GM12875 (cell line): Measurements from ENCODE around the gene JPT2.

ENCODE experiments used
- H3K4me3 ChIP-seq: one replicate; pipeline ENCODE4 v1.5.1; 2011; ENCODE audit warnings: low read depth, low read length, control low read depth
- TF ChIP-seq, protein P1 (sequence below): IDR thresholded peaks from 2 replicates; pipeline ENCODE4 v1.5.1; 2011; ENCODE audit warnings: low read depth, mild to moderate bottlenecking, control low read depth, inconsistent platforms, low read length, moderate library complexity, borderline replicate concordance; ENCODE audit not compliant: insufficient read depth

JPT2 gene

DNA sequence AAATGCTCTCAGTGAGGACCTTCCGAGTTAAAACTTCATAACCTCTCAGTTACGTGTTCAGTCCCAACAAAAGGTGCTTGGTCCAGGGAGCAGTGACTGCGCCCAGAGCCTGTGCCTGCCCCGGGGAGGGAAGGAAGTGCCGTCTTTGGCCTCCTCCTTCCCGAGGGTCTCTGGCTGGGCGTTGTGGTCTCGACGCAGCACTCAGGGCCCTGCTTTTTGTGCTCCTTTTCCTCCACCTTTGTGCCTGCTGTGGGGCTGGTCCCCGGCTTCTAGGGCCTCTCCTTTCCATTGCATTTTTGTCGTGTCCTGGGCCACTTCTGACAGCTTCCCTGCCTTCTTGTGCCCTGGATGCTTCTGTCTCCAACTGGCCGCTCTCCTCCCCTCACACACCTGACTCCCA is 36.8 kb upstream of the JPT2 start:
- H3K4me3 ChIP-seq = no peak overlapping the region
- TF ChIP-seq, protein P1, sequence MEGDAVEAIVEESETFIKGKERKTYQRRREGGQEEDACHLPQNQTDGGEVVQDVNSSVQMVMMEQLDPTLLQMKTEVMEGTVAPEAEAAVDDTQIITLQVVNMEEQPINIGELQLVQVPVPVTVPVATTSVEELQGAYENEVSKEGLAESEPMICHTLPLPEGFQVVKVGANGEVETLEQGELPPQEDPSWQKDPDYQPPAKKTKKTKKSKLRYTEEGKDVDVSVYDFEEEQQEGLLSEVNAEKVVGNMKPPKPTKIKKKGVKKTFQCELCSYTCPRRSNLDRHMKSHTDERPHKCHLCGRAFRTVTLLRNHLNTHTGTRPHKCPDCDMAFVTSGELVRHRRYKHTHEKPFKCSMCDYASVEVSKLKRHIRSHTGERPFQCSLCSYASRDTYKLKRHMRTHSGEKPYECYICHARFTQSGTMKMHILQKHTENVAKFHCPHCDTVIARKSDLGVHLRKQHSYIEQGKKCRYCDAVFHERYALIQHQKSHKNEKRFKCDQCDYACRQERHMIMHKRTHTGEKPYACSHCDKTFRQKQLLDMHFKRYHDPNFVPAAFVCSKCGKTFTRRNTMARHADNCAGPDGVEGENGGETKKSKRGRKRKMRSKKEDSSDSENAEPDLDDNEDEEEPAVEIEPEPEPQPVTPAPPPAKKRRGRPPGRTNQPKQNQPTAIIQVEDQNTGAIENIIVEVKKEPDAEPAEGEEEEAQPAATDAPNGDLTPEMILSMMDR = no peak

- TF ChIP-seq, protein P1 = no peak
Observed at GRCh38 chr16:1642148-1642547, 35.9 kb upstream of the JPT2 start.

GRCh38 chr16:1642753-1643152 is 35.3 kb upstream of the JPT2 start:
- TF ChIP-seq, protein P1 = no peak
- no peak overlapping the region for H3K4me3 ChIP-seq

More at GRCh38 chr16:1642148-1642547, 35.9 kb upstream of the JPT2 start:
- H3K4me3 ChIP-seq = no peak overlapping the region

DNA sequence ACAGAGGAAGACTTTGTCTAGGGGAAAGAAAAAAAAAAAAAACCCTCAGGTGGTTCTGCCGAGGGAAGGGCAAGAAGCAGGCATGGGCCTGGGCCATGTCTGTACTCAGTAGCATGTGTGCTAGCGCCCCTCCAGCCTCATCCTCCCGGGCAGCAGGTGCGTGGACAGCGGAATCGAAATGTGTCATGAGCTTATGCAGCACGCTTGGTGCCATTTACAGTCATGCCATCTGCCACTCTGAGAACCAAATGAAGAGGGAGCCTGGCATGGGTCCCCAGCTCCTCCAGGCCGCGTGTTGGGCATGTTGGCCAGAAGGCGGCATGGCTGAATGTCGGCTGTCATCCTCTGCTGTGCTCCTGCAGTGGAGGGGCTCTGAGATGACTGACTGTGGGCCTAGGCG is 34.6 kb upstream of the JPT2 start:
- no peak overlapping the region for H3K4me3 ChIP-seq
- TF ChIP-seq, protein P1 = no peak

DNA sequence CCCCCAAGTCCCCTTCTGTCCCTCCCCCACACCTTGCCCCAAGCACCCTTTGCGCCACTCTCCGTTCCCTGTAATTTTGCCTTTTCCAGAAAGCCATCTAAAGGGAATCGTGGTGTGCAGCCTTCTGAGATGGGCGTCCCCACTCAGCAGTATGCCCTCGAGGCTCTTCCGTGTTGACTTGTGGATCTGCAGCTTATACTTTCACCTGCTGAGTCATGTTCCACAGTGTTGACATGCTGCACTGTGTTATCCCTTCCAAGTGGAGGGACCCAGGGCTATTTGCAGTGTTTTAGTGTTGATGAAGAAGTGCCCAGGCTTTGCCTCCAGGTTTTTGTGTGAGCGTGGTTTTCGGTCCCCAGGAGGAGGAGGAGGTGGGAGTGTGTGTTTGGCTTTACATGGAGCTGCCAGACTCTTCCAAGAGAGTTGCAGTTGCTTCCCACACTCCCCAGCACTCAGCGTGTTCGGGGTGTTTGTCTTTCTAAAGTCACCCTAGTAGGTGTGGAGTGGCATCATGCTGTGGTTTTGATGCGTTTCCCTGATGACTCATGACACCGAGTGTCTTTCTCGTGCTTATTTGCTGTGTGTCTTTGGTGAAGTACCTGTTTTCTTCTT is 32.1 kb upstream of the JPT2 start:
- TF ChIP-seq, protein P1 = no peak
- no peak overlapping the region for H3K4me3 ChIP-seq

DNA sequence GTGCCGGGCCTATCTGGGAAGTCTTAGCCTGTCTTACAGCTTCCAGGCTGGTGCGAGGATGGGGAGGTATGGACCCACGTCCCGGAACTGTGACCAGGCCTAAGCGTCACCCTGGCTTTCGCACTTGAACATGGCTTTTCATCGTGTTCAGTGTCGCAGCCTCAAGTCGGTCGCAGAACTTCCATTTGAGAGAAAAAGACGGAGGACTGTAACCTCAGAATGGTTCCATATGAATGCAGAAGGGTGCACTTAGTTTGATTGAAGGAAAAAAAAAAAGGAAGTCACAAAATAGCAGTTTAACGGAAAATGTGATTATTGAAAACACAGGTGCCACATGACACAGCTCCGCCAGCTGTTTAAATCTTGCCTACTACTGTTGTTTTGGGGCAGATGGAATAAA is 30.2 kb upstream of the JPT2 start:
- TF ChIP-seq, protein P1 = no peak
- no peak overlapping the region for H3K4me3 ChIP-seq

- TF ChIP-seq, protein P1 = no peak
- H3K4me3 ChIP-seq = no peak overlapping the region
Observed at GRCh38 chr16:1650131-1650530, 27.9 kb upstream of the JPT2 start.
